K562 (cell line): ENCODE measurements around the gene NUP188. TPM values are rescaled to one million over a fixed set of nuclear protein-coding genes. Genes with fewer than 3 reads are reported as not detected.

Experiments used
- ATAC-seq: fragments of 200-7000 bp; cut with Tn5 transposase; 3 replicates; pipeline ENCODE4 v1.9.1; 2020; ENCODE audit warnings: moderate library complexity
- BruUV-seq: library from RNA; stranded (reverse); fragments of 400-500 nt; replicated peaks from 2 replicates; lab custom pipeline; 2021; lab: Mats Ljungman, UMichigan
- CTCF ChIA-PET: fragments of 300-600 bp; formaldehyde crosslinking; extraction: SDS; loops from one replicate; lab custom pipeline; 2021; ENCODE audit warnings: low intra/inter-chr PET ratio; lab: Yijun Ruan, JAX
- POLR2A ChIA-PET: fragments of 300-600, 350-650 bp; sonication (Branson Sonifier 250); formaldehyde crosslinking; extraction: SDS; loops from one replicate; lab custom pipeline; 2021; ENCODE audit warnings: antibody characterized with exemption, inconsistent platforms; lab: Yijun Ruan, JAX
- DNase-seq, 4 experiments: peaks; one replicate each; pipeline versions ENCODE4 v3.0.0 to v3.0.0-alpha.2; 2011 to 2018; ENCODE audit warnings: low spot score in 3 of 4, mixed read lengths in 3 of 4; ENCODE audit errors: extremely low read depth in 1 of 4
- FAIRE-seq: peaks from 2 replicates; lab custom pipeline; 2011; peaks lifted over from hg19 to GRCh38; lab: Jason Lieb, UNC
- H2AFZ ChIP-seq: 2 replicates; pipeline ENCODE4 v1.6.0; 2011; ENCODE audit warnings: low read depth, low read length, control low read depth, inconsistent platforms
- H3K27ac ChIP-seq: fragments of 200-600 bp; 3 replicates; pipeline ENCODE4 v1.8.0; 2011; ENCODE audit warnings: low read depth, mild to moderate bottlenecking, control low read depth, inconsistent platforms, low read length, moderate library complexity, mixed read lengths; ENCODE audit errors: extremely low read depth
- H3K27me3 ChIP-seq, 2 experiments: fragments of 300-600 bp in 1 of 2; 2 replicates in 1 of 2; 3 replicates in 1 of 2; pipeline versions ENCODE4 v1.6.0 to v1.8.0; 2011; ENCODE audit warnings: inconsistent platforms in 2 of 2, low read length in 2 of 2, mild to moderate bottlenecking in 1 of 2, mixed read lengths in 1 of 2, moderate library complexity in 1 of 2; ENCODE audit not compliant: control insufficient read depth in 2 of 2, insufficient read depth in 2 of 2
- H3K36me3 ChIP-seq: fragments of 300-600 bp; 3 replicates; pipeline ENCODE4 v1.8.0; 2011; ENCODE audit warnings: mild to moderate bottlenecking, low read length, inconsistent platforms; ENCODE audit not compliant: control insufficient read depth, insufficient read depth
- H3K4me1 ChIP-seq, 2 experiments: fragments of 200-600 bp in 1 of 2; replicated peaks in 1 of 2; 2 replicates in 1 of 2; 3 replicates in 1 of 2; pipeline versions ENCODE4 v1.5.1 to v1.8.0; 2011; ENCODE audit warnings: inconsistent platforms in 2 of 2, low read length in 2 of 2, mild to moderate bottlenecking in 1 of 2, mixed read lengths in 1 of 2, moderate library complexity in 1 of 2; ENCODE audit not compliant: control insufficient read depth in 2 of 2, insufficient read depth in 2 of 2
- H3K4me2 ChIP-seq: 2 replicates; pipeline ENCODE4 v1.6.1; 2011; ENCODE audit warnings: low read length, control low read depth, inconsistent platforms, mixed read lengths; ENCODE audit not compliant: insufficient read depth
- H3K4me3 ChIP-seq: fragments of 200-600 bp; sonication (generic), shearing (Covaris generic); 2 replicates; pipeline ENCODE4 v1.5.1; 2016; ENCODE audit warnings: control low read depth, inconsistent platforms
- H3K79me2 ChIP-seq: fragments of 200-600 bp; 3 replicates; pipeline ENCODE4 v1.8.0; 2011; ENCODE audit warnings: low read length, inconsistent platforms; ENCODE audit not compliant: control insufficient read depth, insufficient read depth
- H3K9ac ChIP-seq, 2 experiments: 2 replicates each; pipeline versions ENCODE4 v1.6.0 to v1.6.1; 2011; ENCODE audit warnings: low read depth in 2 of 2, low read length in 2 of 2, control low read depth in 1 of 2, inconsistent platforms in 1 of 2, mild to moderate bottlenecking in 1 of 2, mixed read lengths in 1 of 2; ENCODE audit not compliant: insufficient read depth in 1 of 2
- H3K9me1 ChIP-seq: one replicate; pipeline ENCODE4 v1.6.0; 2011; ENCODE audit warnings: inconsistent platforms, mild to moderate bottlenecking, low read length, moderate library complexity; ENCODE audit not compliant: control insufficient read depth, insufficient read depth
- H3K9me3 ChIP-seq: replicated peaks from 2 replicates; pipeline ENCODE4 v1.5.1; 2011; ENCODE audit warnings: low read depth, low read length, inconsistent platforms; ENCODE audit not compliant: control insufficient read depth, insufficient read depth
- H4K20me1 ChIP-seq: replicated peaks from 2 replicates; pipeline ENCODE4 v1.6.1; 2011; ENCODE audit warnings: low read length, inconsistent platforms, mixed read lengths; ENCODE audit not compliant: control insufficient read depth, insufficient read depth
- BRF1 ChIP-seq: IDR thresholded peaks from 3 replicates; pipeline ENCODE4 v1.6.1; 2011; ENCODE audit warnings: borderline replicate concordance, mild to moderate bottlenecking; ENCODE audit not compliant: insufficient read length; ENCODE audit errors: extremely low read depth
- CEBPG ChIP-seq, 3 experiments: fragments of 200-800 bp in 1 of 3; sonication (Bioruptor generic) in 1 of 3; sonication (generic) in 1 of 3; formaldehyde crosslinking in 1 of 3; IDR thresholded peaks in 2 of 3; conservative IDR thresholded peaks in 1 of 3; 2 replicates each; pipeline versions ENCODE4 v1.6.1 to v1.8.0; 2016 to 2022; ENCODE audit warnings: missing compliant biosample characterization in 2 of 3, missing genetic modification characterization in 2 of 3, mild to moderate bottlenecking in 1 of 3, missing genetic modification reagents in 1 of 3
- ETS1 ChIP-seq: conservative IDR thresholded peaks from 2 replicates; pipeline ENCODE4 v1.6.1; 2011; ENCODE audit warnings: low read depth, mild to moderate bottlenecking, low read length; ENCODE audit not compliant: control insufficient read depth
- KLF6 ChIP-seq: fragments of 250-450 bp; sonication (Bioruptor Pico); IDR thresholded peaks from 2 replicates; pipeline ENCODE4 v1.4.0; 2020; ENCODE audit warnings: mild to moderate bottlenecking, moderate library complexity, borderline replicate concordance
- NFATC3 ChIP-seq: fragments of 450-650 bp; IDR thresholded peaks from 2 replicates; pipeline ENCODE4 v1.6.1; 2017; ENCODE audit warnings: mild to moderate bottlenecking
- RCOR1 ChIP-seq, 2 experiments: IDR thresholded peaks; 2 replicates each; pipeline ENCODE4 v1.6.1; 2012; ENCODE audit warnings: low read depth in 2 of 2, low read length in 2 of 2, borderline replicate concordance in 1 of 2, improper control_type of control experiment in 1 of 2
- RNF2 ChIP-seq: sonication (generic); IDR thresholded peaks from 2 replicates; pipeline ENCODE4 v1.6.1; 2016
- SLC30A9 ChIP-seq: fragments of 250-450 bp; sonication (Bioruptor Pico); IDR thresholded peaks from 2 replicates; pipeline ENCODE4 v1.8.0; 2022; ENCODE audit warnings: mild to moderate bottlenecking, moderate library complexity
- SREBF1 ChIP-seq: fragments of 150-350 bp; IDR thresholded peaks from 2 replicates; pipeline ENCODE4 v1.6.1; 2014; ENCODE audit warnings: antibody characterized with exemption, low read depth, low read length, borderline replicate concordance
- ZNF134 ChIP-seq: fragments of 250-450 bp; sonication (Bioruptor Pico); conservative IDR thresholded peaks from 2 replicates; pipeline ENCODE4 v1.4.0; 2020
- WGBS: fragments of 100-300 bp; shearing (Covaris generic); methylation state at CpG from one replicate; pipeline ENCODE4 v1.1.6; 2016; ENCODE audit warnings: low coverage, mixed read lengths; ENCODE audit not compliant: insufficient coverage; ENCODE audit errors: missing lambda C conversion rate; 5-methylcytosine and 5-hydroxymethylcytosine counted together
- in situ Hi-C: fragments of 300-500 bp; cut with MboI; formaldehyde crosslinking; loops from 4 replicates; pipeline ENCODE4 v1.15.0; 2018; ENCODE audit warnings: inconsistent platforms, mixed read lengths
- intact Hi-C: fragments of 100-400 bp; cut with micrococcal nuclease; formaldehyde crosslinking; loops from 2 replicates; pipeline ENCODE4 v1.14.2; 2022
- polyA plus RNA-seq, 8 experiments: library from polyadenylated mRNA; depleted of rRNA in 4 of 8; stranded (reverse) in 5 of 8; unstranded in 3 of 8; fragments of >200 nt; fragmentation: Nextera tagmentation in 2 of 8; fragmentation: Illumina TruSeq in 1 of 8; extraction: Ambion mirVana in 2 of 8; extraction: Trizol in 1 of 8; gene quantifications; 2 replicates each; pipeline versions ENCODE4 v1.2.1 to v1.2.3, GENCODE V29; 2011 to 2014; ENCODE audit warnings: inconsistent platforms in 1 of 8, missing spikeins in 1 of 8
- total RNA-seq, 7 experiments: library from RNA; depleted of rRNA in 6 of 7; stranded (reverse); fragments of >200 nt in 6 of 7; fragmentation: Illumina TruSeq in 2 of 7; extraction: Trizol in 2 of 7; gene quantifications; 2 replicates each; pipeline versions ENCODE4 v1.2.1 to v1.2.3, GENCODE V29; 2011 to 2021; ENCODE audit warnings: low replicate concordance in 1 of 7
- TF ChIP-seq, protein P1 (sequence below): fragments of 450-650 bp; IDR thresholded peaks from 2 replicates; pipeline ENCODE4 v1.6.1; 2014; ENCODE audit warnings: low read depth, mild to moderate bottlenecking, moderate library complexity, borderline replicate concordance
- TF ChIP-seq, protein P2 (sequence below): sonication (generic); formaldehyde crosslinking; IDR thresholded peaks from 2 replicates; pipeline ENCODE4 v1.8.1; 2023; ENCODE audit warnings: missing genetic modification reagents, mild to moderate bottlenecking, borderline replicate concordance

Gene NUP188
- total and polyA plus RNA-seq, 9 of the 15 experiments (the other 6 are each of a cell fraction or from before 2014, with no cell fraction given) = 11.7 to 135 (median 70.6) TPM

DNA sequence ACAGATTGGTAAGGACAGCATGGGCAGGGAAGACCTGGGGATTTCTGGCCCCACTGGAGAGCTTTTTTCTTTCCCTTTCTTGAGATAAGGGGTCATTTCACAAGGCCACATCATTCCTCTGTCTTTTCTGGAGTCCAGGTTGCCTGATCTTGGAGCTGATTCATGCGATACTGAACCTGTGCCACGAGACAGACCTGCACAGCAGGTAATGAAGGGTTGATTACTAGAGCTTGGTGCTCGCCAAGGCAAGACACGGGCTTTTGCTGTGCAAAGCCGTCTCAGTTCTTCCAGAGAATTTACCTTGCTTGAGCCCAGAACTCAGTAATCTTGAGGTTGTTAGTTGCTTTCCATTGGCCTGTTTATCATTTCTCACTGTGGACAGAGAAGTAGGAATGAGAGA lies 39.2 kb downstream of the NUP188 start:
- H3K4me3 ChIP-seq = no peak overlapping the region
- ChIA-PET CTCF (no interaction called here), POLR2A (interaction anchor here (0.7 to 1.0 kb wide), 2 partner anchors 35 to 38 kb away, joined by 3 read pairs; no protein-coding TSS in a partner anchor)
- no peak overlapping the region for H3K4me2 ChIP-seq
- BruUV-seq = no TSS peak
- no peak overlapping the region for H3K27ac ChIP-seq
- H3K79me2 ChIP-seq = no peaks in the 10 kb centered on the region
- no peaks in the 10 kb centered on the region for H3K9me3 ChIP-seq
- WGBS = 94% methylated on average over 5 of the region's 5 CpGs
- no peak for DNase-seq
- H3K27me3 ChIP-seq = no peaks in the 10 kb centered on the region
- no peak overlapping the region for H2AFZ ChIP-seq
- no peaks in the 10 kb centered on the region for H4K20me1 ChIP-seq
- in situ Hi-C loops = no loop called here
- peaks cover 88% of the 10 kb centered on the region for H3K36me3 ChIP-seq
- no peak for ATAC-seq
- intact Hi-C loops = no loop called here
- no peaks in the 10 kb centered on the region for H3K9me1 ChIP-seq
- H3K4me1 ChIP-seq = no peaks in the 10 kb centered on the region
- no peak for FAIRE-seq
- H3K9ac ChIP-seq = no peak overlapping the region
- TF ChIP-seq ETS1 = no peak
- no peak for TF ChIP-seq SREBF1
- no peak for TF ChIP-seq NFATC3
- TF ChIP-seq RCOR1 (IDR thresholded peaks at IDR 0.05; ENCODE audit: borderline replicate concordance in 1 of 2, low read depth in 2 of 2, low read length in 2 of 2) = no peak
- no peak for TF ChIP-seq RNF2
- no peak for TF ChIP-seq SLC30A9
- TF ChIP-seq KLF6 = no peak
- TF ChIP-seq, protein P1, sequence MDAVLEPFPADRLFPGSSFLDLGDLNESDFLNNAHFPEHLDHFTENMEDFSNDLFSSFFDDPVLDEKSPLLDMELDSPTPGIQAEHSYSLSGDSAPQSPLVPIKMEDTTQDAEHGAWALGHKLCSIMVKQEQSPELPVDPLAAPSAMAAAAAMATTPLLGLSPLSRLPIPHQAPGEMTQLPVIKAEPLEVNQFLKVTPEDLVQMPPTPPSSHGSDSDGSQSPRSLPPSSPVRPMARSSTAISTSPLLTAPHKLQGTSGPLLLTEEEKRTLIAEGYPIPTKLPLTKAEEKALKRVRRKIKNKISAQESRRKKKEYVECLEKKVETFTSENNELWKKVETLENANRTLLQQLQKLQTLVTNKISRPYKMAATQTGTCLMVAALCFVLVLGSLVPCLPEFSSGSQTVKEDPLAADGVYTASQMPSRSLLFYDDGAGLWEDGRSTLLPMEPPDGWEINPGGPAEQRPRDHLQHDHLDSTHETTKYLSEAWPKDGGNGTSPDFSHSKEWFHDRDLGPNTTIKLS = no peak
- no peak for TF ChIP-seq CEBPG (CRISPR knock-in tag; IDR thresholded peaks at IDR 0.05)
- no peak for TF ChIP-seq CEBPG (tag; conservative IDR thresholded peaks at IDR 0.05 in 1 of 2, IDR thresholded peaks at IDR 0.05 in 1 of 2)
- no peak for TF ChIP-seq ZNF134 (CRISPR knock-in tag)
- TF ChIP-seq, protein P2, sequence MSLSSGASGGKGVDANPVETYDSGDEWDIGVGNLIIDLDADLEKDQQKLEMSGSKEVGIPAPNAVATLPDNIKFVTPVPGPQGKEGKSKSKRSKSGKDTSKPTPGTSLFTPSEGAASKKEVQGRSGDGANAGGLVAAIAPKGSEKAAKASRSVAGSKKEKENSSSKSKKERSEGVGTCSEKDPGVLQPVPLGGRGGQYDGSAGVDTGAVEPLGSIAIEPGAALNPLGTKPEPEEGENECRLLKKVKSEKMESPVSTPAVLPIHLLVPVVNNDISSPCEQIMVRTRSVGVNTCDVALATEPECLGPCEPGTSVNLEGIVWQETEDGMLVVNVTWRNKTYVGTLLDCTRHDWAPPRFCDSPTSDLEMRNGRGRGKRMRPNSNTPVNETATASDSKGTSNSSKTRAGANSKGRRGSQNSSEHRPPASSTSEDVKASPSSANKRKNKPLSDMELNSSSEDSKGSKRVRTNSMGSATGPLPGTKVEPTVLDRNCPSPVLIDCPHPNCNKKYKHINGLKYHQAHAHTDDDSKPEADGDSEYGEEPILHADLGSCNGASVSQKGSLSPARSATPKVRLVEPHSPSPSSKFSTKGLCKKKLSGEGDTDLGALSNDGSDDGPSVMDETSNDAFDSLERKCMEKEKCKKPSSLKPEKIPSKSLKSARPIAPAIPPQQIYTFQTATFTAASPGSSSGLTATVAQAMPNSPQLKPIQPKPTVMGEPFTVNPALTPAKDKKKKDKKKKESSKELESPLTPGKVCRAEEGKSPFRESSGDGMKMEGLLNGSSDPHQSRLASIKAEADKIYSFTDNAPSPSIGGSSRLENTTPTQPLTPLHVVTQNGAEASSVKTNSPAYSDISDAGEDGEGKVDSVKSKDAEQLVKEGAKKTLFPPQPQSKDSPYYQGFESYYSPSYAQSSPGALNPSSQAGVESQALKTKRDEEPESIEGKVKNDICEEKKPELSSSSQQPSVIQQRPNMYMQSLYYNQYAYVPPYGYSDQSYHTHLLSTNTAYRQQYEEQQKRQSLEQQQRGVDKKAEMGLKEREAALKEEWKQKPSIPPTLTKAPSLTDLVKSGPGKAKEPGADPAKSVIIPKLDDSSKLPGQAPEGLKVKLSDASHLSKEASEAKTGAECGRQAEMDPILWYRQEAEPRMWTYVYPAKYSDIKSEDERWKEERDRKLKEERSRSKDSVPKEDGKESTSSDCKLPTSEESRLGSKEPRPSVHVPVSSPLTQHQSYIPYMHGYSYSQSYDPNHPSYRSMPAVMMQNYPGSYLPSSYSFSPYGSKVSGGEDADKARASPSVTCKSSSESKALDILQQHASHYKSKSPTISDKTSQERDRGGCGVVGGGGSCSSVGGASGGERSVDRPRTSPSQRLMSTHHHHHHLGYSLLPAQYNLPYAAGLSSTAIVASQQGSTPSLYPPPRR (CRISPR knock-in tag) = no peak
- TF ChIP-seq BRF1 = no peak
